Suprapubic skin (tissue), 2 donors: ENCODE data around the gene AQP5.
"Not testable (repeated sequence)": the region's sequence is repeated elsewhere in the genome, so short reads cannot be mapped to it uniquely, and the experiment has no call there.

ENCODE experiments used
- EP300 ChIP-seq: sonication (generic); formaldehyde crosslinking; IDR thresholded peaks from one replicate; pipeline ENCODE4 v1.6.1; 2017; ENCODE audit warnings: antibody characterized with exemption
- POLR2A ChIP-seq, 2 donors: fragments of 450-650 bp; IDR thresholded peaks; one replicate each; pipeline ENCODE4 v1.6.1; 2017; ENCODE audit warnings: antibody characterized with exemption in 2 of 2, mild to moderate bottlenecking in 2 of 2, moderate library complexity in 2 of 2

GRCh38 chr12:49986476-49986875, 24.8 kb downstream of the AQP5 start:
- TF ChIP-seq EP300; POLR2A (IDR thresholded peaks at IDR 0.05): not testable (repeated sequence)
